ENCODE results near the gene AZIN2. TPM values are rescaled to one million over a fixed set of nuclear protein-coding genes. Genes with fewer than 3 reads are reported as not detected.
A peak's percentile ranks its signal among the peaks of the same experiment; 100 is the strongest.
"Not testable (repeated sequence)": the region's sequence is repeated elsewhere in the genome, so short reads cannot be mapped to it uniquely, and the experiment has no call there.

Gene AZIN2
- total RNA-seq, 1 experiment from 2014 or later = 8.9 TPM

GRCh38 chr1:33127001-33127823, 46.3 kb downstream of the AZIN2 start:
- DNase-seq (ENCODE audit: low read depth) = peak; percentile 100

- DNase-seq (ENCODE audit: low read depth) = no peak
These were observed 47.8 kb downstream of the AZIN2 start for GRCh38 chr1:33128781-33129180.

- DNase-seq (ENCODE audit: low read depth) = peak; percentile 37
These were observed 49.3 kb downstream of the AZIN2 start for GRCh38 chr1:33130297-33130696.

- DNase-seq (ENCODE audit: low read depth) = no peak
These were observed 50.2 kb downstream of the AZIN2 start for GRCh38 chr1:33131191-33131590.

GRCh38 chr1:33132549-33132948, 51.6 kb downstream of the AZIN2 start:
- DNase-seq (ENCODE audit: low read depth) = no peak

- DNase-seq (ENCODE audit: low read depth) = no peak
These were observed 52.6 kb downstream of the AZIN2 start for GRCh38 chr1:33133478-33134105.

GRCh38 chr1:33136041-33136440, 55.1 kb downstream of the AZIN2 start:
- not testable (repeated sequence) for DNase-seq (ENCODE audit: low read depth)

GRCh38 chr1:33137800-33138199, 56.8 kb downstream of the AZIN2 start:
- DNase-seq (ENCODE audit: low read depth) = peak; percentile 57

- DNase-seq (ENCODE audit: low read depth) = peak; percentile 66
These were observed 59.5 kb downstream of the AZIN2 start for GRCh38 chr1:33140153-33141149.

GRCh38 chr1:33141216-33141615, 60.3 kb downstream of the AZIN2 start:
- no peak for DNase-seq (ENCODE audit: low read depth)

- DNase-seq (ENCODE audit: low read depth) = no peak
These were observed 60.8 kb downstream of the AZIN2 start for GRCh38 chr1:33141781-33142180.

GRCh38 chr1:33142483-33143064, 61.6 kb downstream of the AZIN2 start:
- DNase-seq (ENCODE audit: low read depth) = peak; percentile 55

- peak; percentile 44 for DNase-seq (ENCODE audit: low read depth)
These were observed 62.2 kb downstream of the AZIN2 start for GRCh38 chr1:33143176-33143575.

GRCh38 chr1:33143698-33144097, 62.7 kb downstream of the AZIN2 start:
- peak; percentile 80 for DNase-seq (ENCODE audit: low read depth)

GRCh38 chr1:33146003-33146402, 65.0 kb downstream of the AZIN2 start:
- DNase-seq (ENCODE audit: low read depth) = no peak

- no peak for DNase-seq (ENCODE audit: low read depth)
These were observed 66.5 kb downstream of the AZIN2 start for GRCh38 chr1:33147275-33147996.

GRCh38 chr1:33147997-33148314, 67.0 kb downstream of the AZIN2 start:
- DNase-seq (ENCODE audit: low read depth) = peak; percentile 37

- no peak for DNase-seq (ENCODE audit: low read depth)
These were observed 67.7 kb downstream of the AZIN2 start for GRCh38 chr1:33148615-33149014.

GRCh38 chr1:33149453-33150190, 68.7 kb downstream of the AZIN2 start:
- DNase-seq (ENCODE audit: low read depth) = no peak

- no peak for DNase-seq (ENCODE audit: low read depth)
These were observed 69.6 kb downstream of the AZIN2 start for GRCh38 chr1:33150522-33150921.

All from Daoy (cell line).